A549 treated with AZD9567 at 1 μM for 4 hours (cell line): ENCODE measurements around the gene MED12L. TPM values are rescaled to one million over a fixed set of nuclear protein-coding genes. Genes with fewer than 3 reads are reported as not detected.

Source experiments
- total RNA-seq: library from RNA; stranded (reverse); fragments of 200-300 nt; extraction: Qiagen RNA extraction; gene quantifications from 5 replicates; pipeline ENCODE4 v1.2.3, GENCODE V29; 2022; ENCODE audit not compliant: insufficient read depth

The MED12L gene
- 0.29 to 0.65 TPM (median 0.44 TPM) in 5 replicates for total RNA-seq

DNA sequence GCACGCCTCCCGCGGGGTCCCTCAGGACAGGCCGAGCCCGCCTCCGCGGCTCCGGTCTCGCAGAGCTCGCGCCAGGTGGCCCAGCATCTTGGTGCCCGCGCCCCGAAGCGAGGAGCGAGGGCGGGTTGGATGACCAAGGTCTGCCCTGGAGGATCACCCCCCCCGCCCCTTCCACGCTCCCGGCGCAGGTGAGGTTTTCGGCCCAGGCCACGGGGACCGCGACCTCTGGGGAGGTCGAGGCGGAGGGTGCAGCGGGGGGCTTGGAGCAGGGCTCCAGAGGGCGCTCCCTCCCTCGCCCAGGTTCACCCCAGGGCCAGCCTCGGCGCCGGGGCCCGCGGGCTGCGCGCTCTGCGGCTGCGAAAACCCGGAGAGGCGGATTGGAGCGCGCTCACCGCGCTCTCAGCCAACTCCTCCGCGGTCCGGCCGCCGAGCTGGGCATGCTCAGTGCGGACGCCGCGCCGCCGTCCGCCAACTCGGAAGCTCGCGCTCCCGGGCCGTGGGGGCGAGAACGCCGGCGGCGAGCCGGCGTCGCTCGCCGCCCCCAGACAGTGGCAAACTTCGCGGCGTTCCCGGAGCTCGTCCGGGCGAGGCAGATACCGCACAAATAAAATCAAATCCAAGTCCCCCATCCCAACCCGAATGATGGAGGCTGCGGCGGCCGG, at the start of gene MED12L:
TSS of gene MED12L (plus strand) at position 438 of the 662 bp plus-strand sequence. CDS start 1,263 bp downstream, outside the sequence.

GRCh38 chr3:151203051-151203420, 117.6 kb downstream of the MED12L start, which contains the start of gene GPR171:
TSS of gene GPR171 (minus strand) at chr3:151203216. CDS start at chr3:151199386, 3,830 bp downstream.

DNA sequence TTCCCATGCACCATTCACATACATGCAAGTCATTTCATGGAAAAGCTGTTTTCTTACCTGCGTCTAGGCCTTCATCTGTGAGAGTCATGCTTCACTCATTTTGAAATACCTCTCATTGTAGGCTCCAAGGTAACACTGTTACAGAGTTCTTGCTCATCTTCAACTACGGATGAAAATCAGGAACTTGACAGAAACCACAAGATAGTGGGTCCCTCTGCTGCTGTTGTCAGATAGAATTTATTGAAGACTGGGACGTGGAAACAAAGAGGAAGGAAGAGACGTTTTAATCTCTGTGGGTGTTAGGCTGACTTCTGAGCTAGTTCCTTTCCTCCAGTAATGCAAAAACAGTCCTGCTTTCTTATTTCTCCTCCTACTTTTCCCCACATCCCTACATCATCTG, 192.8 kb downstream of the MED12L start, which contains the start of gene P2RY14:
TSS of gene P2RY14 (minus strand) at position 313 of the 400 bp plus-strand sequence. CDS start 64,226 bp downstream, outside the sequence.

DNA sequence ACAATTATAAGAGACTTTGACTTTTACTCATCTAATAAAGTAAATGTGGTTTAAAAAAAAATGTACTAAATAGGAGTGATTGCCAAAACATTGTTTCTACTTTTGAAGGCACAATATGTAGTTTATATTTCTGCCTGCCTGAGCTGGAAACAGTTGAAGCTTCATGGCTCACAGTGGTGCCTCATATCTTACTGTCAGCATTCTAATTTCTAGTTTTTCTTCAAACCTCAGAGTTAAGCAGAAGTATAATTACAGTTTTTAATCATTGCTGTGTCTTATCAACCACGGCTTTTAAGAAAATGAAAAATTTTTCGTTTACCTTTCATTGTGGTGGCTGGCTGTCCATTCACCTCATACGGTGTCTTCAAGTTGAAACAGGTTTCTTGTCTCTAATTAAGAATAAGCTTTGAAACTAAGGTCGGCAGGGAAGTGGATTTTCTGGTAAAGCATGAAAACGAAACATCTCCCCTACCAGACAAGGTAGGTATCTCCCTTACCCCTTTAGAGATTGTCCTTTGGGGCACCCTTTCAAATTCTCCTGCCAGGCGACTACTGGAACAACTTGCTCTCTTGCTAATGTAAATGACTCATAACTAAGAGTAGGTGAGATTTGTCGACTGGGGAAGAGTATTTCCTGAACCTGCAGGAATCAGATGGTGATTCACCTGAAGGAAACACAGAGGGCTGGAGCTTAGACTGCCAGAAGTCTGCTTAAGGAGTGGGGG, 231.0 kb downstream of the MED12L start, which contains the start of gene GPR87:
TSS of gene GPR87 (minus strand) at position 554 of the 725 bp plus-strand sequence. CDS start 16,720 bp downstream, outside the sequence.

DNA sequence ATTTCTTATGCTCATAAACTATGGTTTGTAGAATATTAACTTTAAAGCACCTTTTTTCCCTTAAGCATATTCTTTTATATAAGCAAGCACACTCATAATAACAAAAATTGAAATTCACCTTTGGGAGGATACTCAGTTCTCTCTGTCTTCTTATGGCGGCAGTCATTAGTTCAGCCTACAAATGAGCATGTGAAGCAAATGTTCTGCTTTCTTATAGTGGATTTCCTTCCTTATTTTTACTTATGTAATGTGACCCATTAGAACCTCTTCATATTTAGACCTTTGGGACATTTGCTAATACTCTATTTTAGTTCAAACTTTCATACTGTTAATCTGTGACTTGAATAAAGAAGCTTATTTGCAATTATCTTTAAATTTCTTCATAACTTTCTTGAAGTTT, 243.9 kb downstream of the MED12L start, which contains the start of gene P2RY13:
TSS of gene P2RY13 (minus strand) at position 187 of the 400 bp plus-strand sequence. CDS start at position 166, 21 bp downstream.

DNA sequence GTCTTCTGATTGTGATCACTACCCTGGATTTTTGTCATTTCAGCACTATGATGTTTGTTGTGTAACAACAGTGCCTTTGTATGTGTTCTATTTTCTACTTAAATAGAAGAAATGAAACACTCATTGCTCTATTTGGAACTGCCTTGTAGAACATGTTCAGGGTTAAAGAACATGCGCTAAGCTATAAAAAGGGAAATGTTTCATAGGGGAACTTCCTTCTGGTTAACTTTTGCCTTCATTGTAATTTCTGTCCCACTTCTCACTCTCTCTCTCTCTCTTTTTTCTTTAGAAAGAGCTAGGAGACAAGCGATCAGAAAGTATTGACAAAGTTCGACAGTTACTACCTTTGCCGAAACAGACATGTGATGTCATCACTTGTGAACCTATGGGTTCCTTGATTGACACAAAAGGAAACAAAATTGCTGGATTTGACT, 299.3 kb downstream of the MED12L start, which contains the start of gene P2RY12:
TSS of gene P2RY12 (minus strand) at position 13 of the 434 bp plus-strand sequence. CDS start 45,908 bp downstream, outside the sequence.

DNA sequence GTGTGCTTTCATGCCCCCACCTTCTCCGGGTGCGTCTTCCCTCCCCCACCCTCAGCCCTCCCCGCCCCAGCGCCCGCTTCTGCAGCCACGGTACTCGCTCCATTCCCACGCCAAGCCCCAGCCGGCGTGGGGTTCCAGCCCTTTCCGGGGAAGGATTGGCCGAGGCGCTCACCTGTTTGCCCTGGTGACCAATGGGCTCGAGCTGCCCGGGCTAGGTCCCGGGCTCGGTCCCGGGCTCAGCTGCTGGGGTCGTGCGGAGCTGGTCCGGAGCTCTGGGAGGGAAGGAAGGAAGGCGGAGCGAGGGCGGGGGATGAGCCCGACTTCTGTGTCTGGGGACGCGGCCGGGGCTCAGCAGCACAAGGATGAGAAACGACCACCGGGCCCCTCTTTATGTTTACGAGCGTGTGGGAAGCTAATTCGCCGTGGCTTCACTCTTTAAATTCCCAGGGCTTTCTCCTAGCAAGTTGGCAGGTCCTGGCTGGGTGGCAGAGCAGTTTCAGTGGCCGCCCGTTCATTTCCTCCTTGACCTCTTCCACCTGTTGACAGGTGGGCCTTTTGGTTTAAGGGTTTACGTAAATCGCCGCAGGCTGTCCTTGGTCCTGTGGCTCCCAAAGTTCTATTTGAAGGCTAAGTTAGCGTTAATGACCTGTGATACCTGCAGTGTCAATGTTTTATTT, 375.4 kb downstream of the MED12L start, which contains the start of gene IGSF10:
TSS of gene IGSF10 (minus strand) at position 288 of the 677 bp plus-strand sequence. CDS start 2,352 bp downstream, outside the sequence.

Other genes with a start within 250 kb of the MED12L start
- gene MINDY4B, start 180.2 kb upstream of the MED12L start, total RNA-seq: not detected in 5 replicates
- not detected in 5 replicates for gene CLRN1, start 112.9 kb upstream of the MED12L start, total RNA-seq
- not detected in 5 replicates for gene GPR171, start 117.6 kb downstream of the MED12L start, total RNA-seq
- gene P2RY14, start 192.9 kb downstream of the MED12L start, total RNA-seq: not detected in 5 replicates
- 1.1 to 4.1 TPM (median 1.3 TPM) in 5 replicates for gene GPR87, start 231.2 kb downstream of the MED12L start, total RNA-seq
- gene P2RY13, start 243.9 kb downstream of the MED12L start, total RNA-seq: not detected in 5 replicates